ENCODE measurements around the gene ZBTB7C.

Gene ZBTB7C

DNA sequence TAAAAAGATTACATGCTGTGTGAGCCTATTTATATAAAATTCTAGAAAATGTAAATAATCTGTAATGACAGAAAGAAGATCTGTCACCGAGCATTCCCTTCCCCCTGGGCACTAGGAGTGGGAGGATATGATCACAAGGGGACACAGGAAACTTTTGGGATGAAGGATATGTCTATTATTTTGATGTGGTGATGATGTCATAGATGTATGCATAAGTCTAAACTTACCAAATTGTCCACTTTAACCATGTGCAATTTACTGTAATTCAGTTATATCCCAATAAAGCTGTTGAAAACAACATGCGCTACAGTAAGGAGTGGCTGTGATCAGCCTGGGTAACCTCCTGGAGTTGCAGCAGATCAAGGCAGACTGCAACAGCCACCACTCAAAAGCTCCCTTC, 148.9 kb downstream of the ZBTB7C start:
- Histone ChIP-seq H3K9ac (ENCODE audit: low read length) (no peak overlapping the region), H4K20me1 (ENCODE audit: low read depth, low read length) (no peaks in the 10 kb centered on the region), H3K27ac (ENCODE audit: low read depth, low read length) (no peak overlapping the region), H3K9me2 (replicated peaks; ENCODE audit: insufficient read depth, low read length) (no peaks in the 10 kb centered on the region), H3K4me2 (ENCODE audit: low read depth, low read length, poor library complexity, severe bottlenecking) (no peak overlapping the region), H3K9me3 (ENCODE audit: insufficient read depth, low read length) (no peaks in the 10 kb centered on the region), H3K79me2 (ENCODE audit: insufficient read depth, low read length) (no peaks in the 10 kb centered on the region), H3K36me3 (ENCODE audit: low read length) (no peaks in the 10 kb centered on the region), H3F3A (ENCODE audit: insufficient read depth) (no peaks in the 10 kb centered on the region), H2AFZ (ENCODE audit: low read depth, low read length, severe bottlenecking) (no peak overlapping the region), H3K4me3 (ENCODE audit: insufficient read depth, low read length, poor library complexity, severe bottlenecking) (no peak overlapping the region), H3K27me3 (ENCODE audit: low read length) (no peaks in the 10 kb centered on the region)
- no peak for TF ChIP-seq EZH2phosphoT487 (conservative IDR thresholded peaks at IDR 0.05; ENCODE audit: low read length)
- TF ChIP-seq, protein P1, sequence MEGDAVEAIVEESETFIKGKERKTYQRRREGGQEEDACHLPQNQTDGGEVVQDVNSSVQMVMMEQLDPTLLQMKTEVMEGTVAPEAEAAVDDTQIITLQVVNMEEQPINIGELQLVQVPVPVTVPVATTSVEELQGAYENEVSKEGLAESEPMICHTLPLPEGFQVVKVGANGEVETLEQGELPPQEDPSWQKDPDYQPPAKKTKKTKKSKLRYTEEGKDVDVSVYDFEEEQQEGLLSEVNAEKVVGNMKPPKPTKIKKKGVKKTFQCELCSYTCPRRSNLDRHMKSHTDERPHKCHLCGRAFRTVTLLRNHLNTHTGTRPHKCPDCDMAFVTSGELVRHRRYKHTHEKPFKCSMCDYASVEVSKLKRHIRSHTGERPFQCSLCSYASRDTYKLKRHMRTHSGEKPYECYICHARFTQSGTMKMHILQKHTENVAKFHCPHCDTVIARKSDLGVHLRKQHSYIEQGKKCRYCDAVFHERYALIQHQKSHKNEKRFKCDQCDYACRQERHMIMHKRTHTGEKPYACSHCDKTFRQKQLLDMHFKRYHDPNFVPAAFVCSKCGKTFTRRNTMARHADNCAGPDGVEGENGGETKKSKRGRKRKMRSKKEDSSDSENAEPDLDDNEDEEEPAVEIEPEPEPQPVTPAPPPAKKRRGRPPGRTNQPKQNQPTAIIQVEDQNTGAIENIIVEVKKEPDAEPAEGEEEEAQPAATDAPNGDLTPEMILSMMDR (IDR thresholded peaks at IDR 0.05; ENCODE audit: insufficient read depth, low read length, poor library complexity, severe bottlenecking) = no peak

DNA sequence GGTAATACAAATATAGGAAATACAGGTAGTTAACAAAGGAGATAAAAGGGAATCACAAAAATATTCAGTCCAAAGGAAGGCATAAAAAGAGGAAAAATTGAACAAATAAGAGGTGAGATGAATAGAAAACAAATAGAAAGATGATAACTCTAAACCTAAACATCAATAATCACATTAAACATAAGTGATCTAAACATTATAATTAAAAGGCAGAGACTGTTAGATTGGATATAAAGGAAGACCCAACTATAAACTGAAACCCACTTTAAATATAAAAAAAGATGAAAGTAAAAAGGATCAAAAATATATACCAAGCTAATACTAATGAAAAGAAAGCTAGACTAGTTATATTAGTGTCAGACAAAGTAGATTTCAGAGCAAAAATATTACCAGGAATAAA, 152.3 kb downstream of the ZBTB7C start:
- no peak overlapping the region for H2AFZ ChIP-seq (ENCODE audit: low read depth, low read length, severe bottlenecking)
- H4K20me1 ChIP-seq (ENCODE audit: low read depth, low read length) = no peaks in the 10 kb centered on the region
- H3K4me3 ChIP-seq (ENCODE audit: insufficient read depth, low read length, poor library complexity, severe bottlenecking) = no peak overlapping the region
- no peaks in the 10 kb centered on the region for H3K27me3 ChIP-seq (ENCODE audit: low read length)
- no peak overlapping the region for H3K4me2 ChIP-seq (ENCODE audit: low read depth, low read length, poor library complexity, severe bottlenecking)
- no peak overlapping the region for H3K9ac ChIP-seq (ENCODE audit: low read length)
- no peaks in the 10 kb centered on the region for H3K79me2 ChIP-seq (ENCODE audit: insufficient read depth, low read length)
- H3K36me3 ChIP-seq (ENCODE audit: low read length) = no peaks in the 10 kb centered on the region
- H3K27ac ChIP-seq (ENCODE audit: low read depth, low read length) = no peak overlapping the region
- TF ChIP-seq, protein P1 (IDR thresholded peaks at IDR 0.05; ENCODE audit: insufficient read depth, low read length, poor library complexity, severe bottlenecking) = no peak
- TF ChIP-seq EZH2phosphoT487 (conservative IDR thresholded peaks at IDR 0.05; ENCODE audit: low read length) = no peak
- no peaks in the 10 kb centered on the region for H3F3A ChIP-seq (ENCODE audit: insufficient read depth)
- H3K9me3 ChIP-seq (ENCODE audit: insufficient read depth, low read length) = no peaks in the 10 kb centered on the region
- H3K9me2 ChIP-seq (replicated peaks; ENCODE audit: insufficient read depth, low read length) = no peaks in the 10 kb centered on the region

DNA sequence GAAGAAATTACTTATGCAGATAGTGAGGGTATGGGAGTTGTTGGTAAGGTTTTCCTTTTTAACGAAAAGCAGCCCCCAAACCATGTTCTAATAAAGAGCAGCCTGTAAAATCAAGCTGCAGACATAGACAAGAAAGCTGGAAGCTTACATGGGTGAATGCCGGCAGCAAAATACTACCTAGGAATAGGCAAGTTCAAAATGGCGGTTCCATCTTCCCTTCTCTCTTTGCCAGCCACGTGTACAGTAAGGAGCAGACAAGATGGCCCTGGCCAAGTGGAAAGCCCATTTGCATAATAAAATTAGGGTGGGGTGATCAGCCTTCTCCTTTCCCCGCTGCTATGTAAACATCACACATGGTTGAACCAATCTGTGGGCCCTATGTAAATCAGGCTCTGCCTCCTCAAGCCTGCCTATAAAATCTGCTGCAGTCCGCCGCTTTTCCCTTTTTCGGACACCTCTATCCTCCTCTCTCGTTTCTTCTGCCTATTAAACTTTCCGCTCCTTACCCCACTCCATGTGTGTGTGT, 155.0 kb downstream of the ZBTB7C start:
- no peak overlapping the region for H3K9ac ChIP-seq (ENCODE audit: low read length)
- H3K9me3 ChIP-seq (ENCODE audit: insufficient read depth, low read length) = no peaks in the 10 kb centered on the region
- H2AFZ ChIP-seq (ENCODE audit: low read depth, low read length, severe bottlenecking) = no peak overlapping the region
- H3K27me3 ChIP-seq (ENCODE audit: low read length) = 0 out of 2 replicates have a peak, but pooled peaks cover 2% of the 10 kb centered on the region
- H3K4me2 ChIP-seq (ENCODE audit: low read depth, low read length, poor library complexity, severe bottlenecking) = no peak overlapping the region
- no peaks in the 10 kb centered on the region for H3K9me2 ChIP-seq (replicated peaks; ENCODE audit: insufficient read depth, low read length)
- H3K4me3 ChIP-seq (ENCODE audit: insufficient read depth, low read length, poor library complexity, severe bottlenecking) = no peak overlapping the region
- H4K20me1 ChIP-seq (ENCODE audit: low read depth, low read length) = no peaks in the 10 kb centered on the region
- H3K79me2 ChIP-seq (ENCODE audit: insufficient read depth, low read length) = no peaks in the 10 kb centered on the region
- no peaks in the 10 kb centered on the region for H3K36me3 ChIP-seq (ENCODE audit: low read length)
- TF ChIP-seq, protein P1 (IDR thresholded peaks at IDR 0.05; ENCODE audit: insufficient read depth, low read length, poor library complexity, severe bottlenecking) = no peak
- no peak for TF ChIP-seq EZH2phosphoT487 (conservative IDR thresholded peaks at IDR 0.05; ENCODE audit: low read length)
- no peak overlapping the region for H3K27ac ChIP-seq (ENCODE audit: low read depth, low read length)
- no peaks in the 10 kb centered on the region for H3F3A ChIP-seq (ENCODE audit: insufficient read depth)

Data from SU-DHL-6 (cell line).